ENCODE results near the gene RCSD1.
A peak's percentile ranks its signal among the peaks of the same experiment; 100 is the strongest.

RCSD1 gene

GRCh38 chr1:167669209-167670124 is 39.4 kb downstream of the RCSD1 start:
- no peak for DNase-seq

- DNase-seq: no peak
Measured at GRCh38 chr1:167670563-167670962, 40.5 kb downstream of the RCSD1 start.

- DNase-seq: no peak
Measured at GRCh38 chr1:167671727-167672511, 41.9 kb downstream of the RCSD1 start.

- no peak for DNase-seq
Measured at GRCh38 chr1:167672831-167673230, 42.8 kb downstream of the RCSD1 start.

GRCh38 chr1:167673265-167673664 is 43.2 kb downstream of the RCSD1 start:
- no peak for DNase-seq

- no peak for DNase-seq
Measured at GRCh38 chr1:167674156-167674555, 44.1 kb downstream of the RCSD1 start.

- no peak for DNase-seq
Measured at GRCh38 chr1:167675440-167675839, 45.4 kb downstream of the RCSD1 start.

- DNase-seq: no peak
Measured at GRCh38 chr1:167676205-167676915, 46.3 kb downstream of the RCSD1 start.

- no peak for DNase-seq
Measured at GRCh38 chr1:167676916-167677848, 47.1 kb downstream of the RCSD1 start.

DNA sequence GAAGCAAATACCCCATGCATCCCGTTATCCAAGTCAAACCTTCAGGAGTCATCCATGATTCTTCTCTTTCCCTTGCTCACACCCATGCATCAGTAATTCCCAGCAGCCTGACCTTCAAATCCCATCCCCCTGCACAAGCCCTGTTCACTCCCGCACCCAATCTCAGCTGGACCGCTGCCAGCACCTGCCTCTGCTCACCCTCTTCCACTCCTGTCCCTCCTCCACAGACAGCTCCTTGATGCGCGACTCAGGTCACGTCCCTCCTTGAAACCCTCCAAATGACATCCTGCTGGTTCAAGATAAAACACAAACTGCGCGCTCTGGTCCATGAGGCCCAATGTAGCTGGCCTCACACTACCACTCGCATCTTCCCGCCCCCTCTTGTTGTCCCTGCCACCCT is 48.4 kb downstream of the RCSD1 start:
- DNase-seq: no peak

- DNase-seq: no peak
Measured at GRCh38 chr1:167678838-167679237, 48.8 kb downstream of the RCSD1 start.

DNA sequence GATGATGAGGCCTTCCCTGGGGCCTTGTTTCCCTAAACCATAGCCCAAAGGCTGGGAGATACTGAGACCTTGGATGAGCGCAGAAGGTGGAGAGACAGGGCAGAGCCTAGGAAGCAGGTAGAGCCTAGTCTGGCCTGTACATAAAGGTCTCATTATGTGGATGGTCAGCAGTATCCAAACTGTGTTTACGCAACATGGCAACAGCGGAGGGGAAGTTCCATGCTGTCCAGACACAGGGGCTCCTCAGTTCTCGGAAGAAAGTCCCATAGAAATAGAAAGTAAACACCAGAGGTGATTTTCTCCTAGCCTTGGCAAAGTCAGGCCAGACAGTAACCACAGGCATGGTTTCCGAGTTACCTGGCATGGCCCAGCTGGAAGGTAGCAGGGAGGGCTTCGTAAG is 49.7 kb downstream of the RCSD1 start:
- no peak for DNase-seq

GRCh38 chr1:167681024-167681423 is 51.0 kb downstream of the RCSD1 start:
- no peak for DNase-seq

DNA sequence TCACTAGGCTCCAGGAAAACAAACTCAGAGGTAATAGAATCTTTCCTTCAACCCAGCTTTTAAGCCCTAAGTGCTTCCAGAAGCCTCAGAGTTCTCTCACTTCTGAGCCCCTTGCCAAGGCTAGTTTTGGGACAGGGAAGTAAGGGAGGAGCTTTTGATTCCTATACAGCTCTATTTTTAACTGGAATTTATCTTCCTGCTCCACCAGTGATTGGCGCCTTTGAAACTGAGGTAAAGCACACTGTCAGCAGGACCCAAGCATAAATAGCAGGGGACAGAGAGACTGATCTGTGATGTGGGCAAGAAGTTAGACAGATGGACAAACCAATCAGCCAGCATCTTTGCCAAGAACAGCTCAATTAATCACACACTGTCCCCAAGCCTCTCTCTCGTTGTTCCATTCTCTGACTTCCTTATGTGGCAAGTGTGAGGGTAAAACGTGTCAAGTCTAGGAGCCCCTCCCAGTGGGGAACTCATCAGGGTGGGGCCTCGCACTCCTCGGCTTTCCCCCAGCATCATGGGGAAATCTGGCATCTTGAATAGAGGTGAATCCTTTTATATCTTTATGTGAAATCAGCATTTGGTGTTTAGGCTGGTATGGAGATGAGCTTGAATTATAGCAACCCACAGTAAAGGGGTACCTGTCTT is 51.5 kb downstream of the RCSD1 start:
- DNase-seq: no peak

GRCh38 chr1:167683226-167683625 is 53.2 kb downstream of the RCSD1 start:
- no peak for DNase-seq

- no peak for DNase-seq
Measured at GRCh38 chr1:167683641-167684502, 53.8 kb downstream of the RCSD1 start.

DNA sequence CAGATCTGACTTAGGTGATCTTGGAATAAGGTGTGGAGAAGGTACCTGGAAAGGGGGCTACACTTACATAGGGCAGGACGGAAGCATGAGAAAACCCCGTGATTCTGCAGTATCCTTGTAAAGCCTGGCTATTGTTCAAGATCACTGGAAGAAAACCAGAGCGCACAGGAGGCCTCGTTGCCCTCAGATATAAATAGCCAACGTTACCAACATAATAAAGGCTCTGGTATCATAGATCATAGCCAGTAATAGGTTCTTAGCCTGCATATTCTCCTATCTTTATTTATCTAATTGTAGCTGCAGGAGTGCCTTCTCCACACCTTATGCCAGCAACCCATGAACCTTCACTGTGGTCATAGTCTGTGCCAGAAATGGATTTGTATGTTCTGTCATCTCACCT is 55.8 kb downstream of the RCSD1 start:
- DNase-seq: no peak

DNA sequence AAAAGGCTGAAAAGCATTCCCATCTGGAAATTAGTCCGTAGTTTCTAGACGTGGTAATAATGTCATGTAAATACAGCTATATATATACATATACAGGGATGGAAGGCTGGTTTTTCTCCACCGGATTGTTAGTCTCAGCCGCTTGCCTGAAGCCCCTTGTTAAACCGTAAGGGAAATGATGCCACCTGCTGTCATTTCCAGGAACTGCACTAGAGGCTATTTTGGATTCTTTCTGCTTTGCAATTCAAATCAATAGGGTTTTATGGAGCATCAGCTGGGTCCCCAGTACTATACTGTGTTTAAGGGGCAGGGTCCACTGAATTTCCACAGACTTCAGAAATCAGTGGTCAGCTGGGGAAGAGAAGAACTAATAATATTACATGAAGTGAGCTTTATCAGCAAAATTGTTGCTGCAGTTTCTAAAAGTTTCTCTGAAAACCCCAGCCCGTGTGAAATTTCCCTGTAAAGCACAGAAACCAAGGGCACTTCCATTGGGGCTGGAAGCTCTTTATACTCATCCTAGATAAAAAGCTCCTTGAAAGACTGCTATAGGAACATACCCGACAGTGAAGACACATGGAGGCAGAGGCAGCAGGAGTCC is 58.0 kb downstream of the RCSD1 start:
- DNase-seq: peak; percentile 57

GRCh38 chr1:167689567-167689920 is 59.5 kb downstream of the RCSD1 start:
- no peak for DNase-seq

DNA sequence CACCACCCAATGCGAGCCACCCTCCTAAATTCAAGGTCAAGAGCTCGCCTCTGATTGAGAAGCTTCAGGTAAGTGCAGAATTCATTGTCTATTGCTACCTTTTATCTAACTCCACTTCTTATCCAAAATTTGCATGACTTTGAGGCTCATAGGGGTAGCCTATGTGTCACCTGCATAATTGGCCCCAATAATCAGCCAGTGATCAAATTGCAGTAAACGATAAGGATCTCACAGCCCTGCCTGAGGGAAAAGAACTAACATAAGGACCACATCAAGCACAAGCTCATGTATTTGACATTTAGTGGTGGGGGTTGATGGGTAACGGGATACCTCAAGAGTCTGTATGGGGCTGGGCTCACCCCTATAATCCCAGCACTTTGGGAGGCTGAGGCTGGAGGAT is 60.0 kb downstream of the RCSD1 start:
- no peak for DNase-seq

Measured in activated T-cell treated with anti-CD3 and anti-CD28 coated beads, Interleukin-2, amount 50 U/mL, for 1 hour (primary cell).